Measurements from ENCODE around the gene ACADVL. TPM values are rescaled to one million over a fixed set of nuclear protein-coding genes. Genes with fewer than 3 reads are reported as not detected.

ACADVL gene
- total and polyA plus RNA-seq, 2 of the 4 experiments (the other 2 are of a cell fraction), result 139 to 752 TPM

GRCh38 chr17:7215652-7216180 is 4.0 kb upstream of the ACADVL start:
- H3K4ac ChIP-seq (ENCODE audit: low read depth, low read length), result peak overlapping the region; percentile 76
- peaks cover 58% of the 10 kb centered on the region for H4K20me1 ChIP-seq (ENCODE audit: insufficient read depth, low read length)
- dilution Hi-C loops (cut with HindIII; ENCODE audit: low sequenced_read_pairs, unreplicated experiment), result no loop called here
- peak overlapping the region; percentile 46 for H2AFZ ChIP-seq (replicated peaks; ENCODE audit: low read length, poor library complexity)
- DNase-seq, result peak; percentile 14
- peak overlapping the region; percentile 72 for H3K14ac ChIP-seq (replicated peaks; ENCODE audit: low read depth, low read length)
- in situ Hi-C loops (cut with MboI; ENCODE audit: low sequenced_read_pairs), result no loop called here
- H3K9me3 ChIP-seq (ENCODE audit: control insufficient read depth, insufficient read depth, low read length), result no peaks in the 10 kb centered on the region
- peak overlapping the region; percentile 70 for H3K9ac ChIP-seq (ENCODE audit: low read depth, low read length)
- peaks cover 21% of the 10 kb centered on the region for H3K9me1 ChIP-seq (ENCODE audit: insufficient read depth, low read length)
- H3K79me1 ChIP-seq (ENCODE audit: low read depth in 1 of 2, low read length in 2 of 2), result peaks cover 4 to 78% of the 10 kb centered on the region in 2 experiments; a peak in 3 of 4 replicates
- H4K8ac ChIP-seq (ENCODE audit: low read depth in 2 of 2, low read length in 2 of 2), result peak overlapping the region in 1 of 2 experiments; percentile 30; a peak in 1 of 4 replicates
- H3K27ac ChIP-seq (ENCODE audit: insufficient read depth, low read length), result peak overlapping the region; percentile 56
- peak overlapping the region; percentile 29 for H4K91ac ChIP-seq (ENCODE audit: insufficient read depth, low read depth, low read length)
- no peak overlapping the region for H3K56ac ChIP-seq (ENCODE audit: extremely low read depth, insufficient read depth, low read length)
- no peak for TF ChIP-seq CEBPB (IDR thresholded peaks at IDR 0.05; ENCODE audit: low read depth, low read length)
- 0 out of 2 replicates have a peak, but pooled peaks have one; percentile 29 for TF ChIP-seq POLR2A (IDR thresholded peaks at IDR 0.05; ENCODE audit: low read depth, low read length)
- TF ChIP-seq USF2 (IDR thresholded peaks at IDR 0.05; ENCODE audit: low read depth, low read length), result no peak
- no peak for TF ChIP-seq SMC3 (IDR thresholded peaks at IDR 0.05; ENCODE audit: low read depth, low read length)
- H2BK120ac ChIP-seq (ENCODE audit: low read depth, low read length), result no peak overlapping the region
- H3K4me1 ChIP-seq (ENCODE audit: control insufficient read depth, insufficient read depth, low read length), result peaks cover 21% of the 10 kb centered on the region
- ChIA-PET CTCF (interaction anchor here (0.8 kb wide), 1 partner anchor 305 kb away, joined by 3 read pairs; no protein-coding TSS in a partner anchor), POLR2A (ENCODE audit: unreplicated experiment) (no interaction called here)
- H3K4me2 ChIP-seq (ENCODE audit: low read depth, low read length), result peak overlapping the region; percentile 90
- 0 out of 3 replicates have a peak overlapping the region, but pooled peaks have one; percentile 6 for H2BK15ac ChIP-seq (ENCODE audit: low read depth, low read length)
- peak overlapping the region; percentile 82 for H3K23ac ChIP-seq (ENCODE audit: low read depth, low read length)
- intact Hi-C loops (cut with micrococcal nuclease), result no loop called here
- H4K5ac ChIP-seq (ENCODE audit: low read depth, low read length), result no peak overlapping the region
- H3K36me3 ChIP-seq (ENCODE audit: control insufficient read depth, insufficient read depth, low read length), result no peaks in the 10 kb centered on the region
- 0% methylated on average over 3 of the region's 10 CpGs; no CpG with 5 or more reads in 1 of the 2 experiments for WGBS, 2 experiments (ENCODE audit: extremely low coverage in 2 of 2, insufficient read length in 1 of 2)
- no peak overlapping the region for H3K18ac ChIP-seq (ENCODE audit: low read depth, low read length)
- 0 out of 2 replicates have a peak overlapping the region, but pooled peaks have one; percentile 9 for H2BK20ac ChIP-seq (ENCODE audit: low read depth, low read length)
- peak overlapping the region; percentile 97 for H2AK9ac ChIP-seq (replicated peaks; ENCODE audit: low read depth, low read length, poor library complexity)
- H3K27me3 ChIP-seq (ENCODE audit: control insufficient read depth, insufficient read depth, low read length), result no peaks in the 10 kb centered on the region
- peak overlapping the region; percentile 31 for H2BK5ac ChIP-seq (ENCODE audit: low read depth, low read length, poor library complexity, severe bottlenecking)
- peak overlapping the region; percentile 92 for H2AK5ac ChIP-seq (ENCODE audit: low read depth, low read length)
- BruUV-seq (replicated peaks), result no TSS peak
- ATAC-seq (ENCODE audit: low read depth), result no peak
- H3K4me3 ChIP-seq (ENCODE audit: insufficient read depth, low read depth, low read length), result peak overlapping the region; percentile 55

Data from IMR-90 (cell line).